Activated naive CD8-positive, alpha-beta T cell treated with anti-CD3 and anti-CD28 coated beads, Interleukin-2, amount 50 U/mL, for 24 hours (primary cell): ENCODE data around the gene MPRIP.
"Not testable (repeated sequence)": the region's sequence is repeated elsewhere in the genome, so short reads cannot be mapped to it uniquely, and the experiment has no call there.

Experiments
- ATAC-seq: fragments of 150-1000 bp; cut with Tn5 transposase; one replicate; pipeline ENCODE4 v1.10.0; 2021
- DNase-seq: peaks from one replicate; pipeline ENCODE4 v3.0.0; 2021
- H3K27ac Mint-ChIP-seq: one replicate; pipeline ENCODE4 v1.8.0; 2021; ENCODE audit warnings: mild to moderate bottlenecking, mixed read lengths
- H3K27me3 Mint-ChIP-seq: one replicate; pipeline ENCODE4 v1.8.0; 2021; ENCODE audit warnings: mixed read lengths
- H3K36me3 Mint-ChIP-seq: one replicate; pipeline ENCODE4 v1.8.0; 2021; ENCODE audit warnings: low read depth, mixed read lengths
- H3K4me1 Mint-ChIP-seq: one replicate; pipeline ENCODE4 v1.8.0; 2021; ENCODE audit warnings: mixed read lengths
- H3K4me3 Mint-ChIP-seq: one replicate; pipeline ENCODE4 v1.8.0; 2021; ENCODE audit warnings: mild to moderate bottlenecking, moderate library complexity, mixed read lengths
- H3K9me3 Mint-ChIP-seq: one replicate; pipeline ENCODE4 v1.8.0; 2021; ENCODE audit warnings: mixed read lengths

Gene MPRIP

DNA sequence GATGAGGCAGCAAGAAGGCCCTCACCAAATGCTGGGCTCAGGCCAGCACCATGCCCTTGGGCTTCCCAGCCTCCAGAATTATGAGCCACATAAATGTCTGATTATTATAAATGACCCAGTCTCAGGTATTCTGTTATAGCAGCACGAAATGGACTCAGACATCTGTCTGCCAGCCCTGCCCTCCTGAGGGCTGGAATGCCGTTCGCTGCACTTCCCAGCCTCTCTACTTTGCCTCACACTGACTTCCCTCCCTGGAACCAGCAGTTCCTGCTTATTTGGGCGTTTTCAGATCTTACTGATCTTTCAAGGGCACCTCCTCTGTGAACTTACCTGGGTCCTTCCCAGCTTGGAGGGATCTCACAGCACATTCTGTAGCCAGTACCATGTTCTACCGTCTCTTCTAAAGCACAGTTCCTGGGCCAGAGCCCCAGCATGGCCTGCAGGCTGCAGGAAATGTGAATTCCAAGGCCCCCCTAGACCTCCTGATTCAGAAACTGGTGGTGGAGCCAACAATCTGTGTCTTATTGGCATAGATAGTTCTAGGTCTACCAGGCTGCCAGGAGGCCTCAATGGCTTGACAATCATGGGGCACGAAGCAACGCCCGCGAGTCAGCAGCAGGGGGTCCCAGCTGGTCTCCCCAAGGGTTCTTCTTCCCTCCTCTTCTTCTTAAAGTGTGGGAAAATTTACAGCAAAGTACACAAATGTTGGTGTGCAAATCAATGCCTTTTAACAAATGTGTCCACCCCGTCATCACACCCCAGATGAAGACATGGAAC lies 33.4 kb upstream of the MPRIP start:
- DNase-seq, H3K36me3 Mint-ChIP-seq, ATAC-seq, H3K27ac Mint-ChIP-seq, H3K4me3 Mint-ChIP-seq, H3K27me3 Mint-ChIP-seq, H3K4me1 Mint-ChIP-seq, H3K9me3 Mint-ChIP-seq: not testable (repeated sequence)

DNA sequence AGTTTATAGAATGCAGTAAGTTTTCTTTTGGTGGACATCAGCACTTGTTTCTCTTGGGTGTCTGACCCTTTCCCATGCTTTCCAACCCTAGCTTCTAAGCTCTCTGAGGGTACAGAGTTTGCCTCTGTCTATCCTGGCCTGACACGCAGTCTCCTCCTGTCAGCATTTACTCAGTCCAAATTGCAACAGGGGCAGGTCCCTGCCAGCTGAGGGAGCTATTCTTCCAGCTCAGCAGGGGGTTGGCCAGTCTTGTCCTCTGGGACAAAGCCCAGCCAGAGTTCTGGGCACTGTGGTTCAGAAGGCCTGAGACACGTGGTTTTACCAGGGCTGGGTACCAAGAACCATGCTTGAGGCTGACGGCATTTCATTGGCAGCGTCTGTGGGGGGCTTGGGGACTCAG lies 32.3 kb upstream of the MPRIP start:
- H3K9me3 Mint-ChIP-seq, H3K36me3 Mint-ChIP-seq, DNase-seq, H3K27ac Mint-ChIP-seq, ATAC-seq, H3K4me3 Mint-ChIP-seq, H3K4me1 Mint-ChIP-seq, H3K27me3 Mint-ChIP-seq: not testable (repeated sequence)

- not testable (repeated sequence) for H3K27me3 Mint-ChIP-seq, H3K9me3 Mint-ChIP-seq, H3K4me3 Mint-ChIP-seq, H3K4me1 Mint-ChIP-seq, H3K27ac Mint-ChIP-seq, DNase-seq, H3K36me3 Mint-ChIP-seq
- ATAC-seq = peak; percentile 55
Measured at GRCh38 chr17:17010545-17011034, 31.7 kb upstream of the MPRIP start.

GRCh38 chr17:17011043-17011907 lies 31.0 kb upstream of the MPRIP start:
- DNase-seq, ATAC-seq, H3K36me3 Mint-ChIP-seq, H3K4me3 Mint-ChIP-seq, H3K9me3 Mint-ChIP-seq, H3K27ac Mint-ChIP-seq, H3K27me3 Mint-ChIP-seq: not testable (repeated sequence)
- H3K4me1 Mint-ChIP-seq = peaks cover 12% of the 10 kb centered on the region

- H3K4me3 Mint-ChIP-seq, H3K27ac Mint-ChIP-seq, H3K36me3 Mint-ChIP-seq, DNase-seq, H3K9me3 Mint-ChIP-seq, ATAC-seq, H3K27me3 Mint-ChIP-seq: not testable (repeated sequence)
- H3K4me1 Mint-ChIP-seq = peaks cover 28% of the 10 kb centered on the region
Measured at GRCh38 chr17:17013828-17014747, 28.2 kb upstream of the MPRIP start.

- H3K4me3 Mint-ChIP-seq, H3K9me3 Mint-ChIP-seq, ATAC-seq, H3K27me3 Mint-ChIP-seq, DNase-seq, H3K27ac Mint-ChIP-seq, H3K36me3 Mint-ChIP-seq: not testable (repeated sequence)
- peaks cover 28% of the 10 kb centered on the region for H3K4me1 Mint-ChIP-seq
Measured at GRCh38 chr17:17014748-17015124, 27.5 kb upstream of the MPRIP start.

- no peak for ATAC-seq
- no peaks in the 10 kb centered on the region for H3K27me3 Mint-ChIP-seq
- H3K9me3 Mint-ChIP-seq = no peaks in the 10 kb centered on the region
- no peak overlapping the region for H3K27ac Mint-ChIP-seq
- H3K4me1 Mint-ChIP-seq = peaks cover 28% of the 10 kb centered on the region
- no peaks in the 10 kb centered on the region for H3K36me3 Mint-ChIP-seq
- no peak for DNase-seq
- no peak overlapping the region for H3K4me3 Mint-ChIP-seq
Measured at GRCh38 chr17:17015230-17015629, 27.0 kb upstream of the MPRIP start.

DNA sequence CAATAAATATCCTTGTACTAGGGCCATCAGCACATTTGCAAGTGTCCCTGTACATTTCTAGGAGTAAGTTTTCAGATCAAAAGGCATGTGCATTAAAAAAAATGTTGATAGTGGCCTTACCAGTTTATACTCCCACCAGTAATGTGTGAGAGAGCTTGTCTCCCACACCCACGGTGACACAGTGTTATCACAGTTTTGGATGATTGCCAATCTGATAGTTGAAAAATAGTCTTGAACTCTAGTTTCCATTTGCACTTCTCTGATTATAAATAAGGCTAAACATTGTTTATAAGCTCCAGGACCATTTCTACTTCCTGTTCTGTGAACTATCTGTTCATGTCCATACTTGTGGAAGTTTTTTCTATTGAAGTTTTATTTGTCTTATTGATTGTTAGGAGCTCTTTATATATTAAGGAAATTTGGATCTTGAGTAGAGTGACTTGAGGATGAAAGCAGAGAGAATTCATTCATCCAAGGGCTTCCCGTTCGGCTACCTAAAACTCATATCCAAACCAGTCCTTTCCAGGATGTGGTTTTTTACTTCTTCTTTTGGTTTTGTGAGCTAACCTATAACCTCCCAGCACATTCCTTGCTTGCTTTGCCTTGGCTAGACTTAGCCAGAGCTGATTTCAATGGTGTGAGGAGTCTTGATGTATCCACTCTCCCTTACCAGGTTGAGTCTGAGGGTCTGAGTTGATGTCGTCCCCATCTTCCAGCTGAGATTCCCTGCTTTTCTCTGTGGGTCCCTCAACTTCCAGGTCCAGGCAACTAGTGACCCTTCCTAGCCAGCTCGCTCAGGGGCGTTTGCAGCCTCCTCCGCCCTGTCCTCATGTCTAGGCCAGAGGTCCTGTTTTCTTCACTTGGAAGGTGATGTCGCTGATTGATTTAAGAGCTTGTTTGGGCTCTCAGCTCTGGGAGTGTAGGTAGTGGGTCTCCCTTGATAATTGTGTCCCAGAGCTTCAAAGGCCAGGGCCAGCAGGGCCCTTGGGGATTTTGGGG lies 25.8 kb upstream of the MPRIP start:
- Mint-ChIP-seq H3K4me1 (peaks cover 28% of the 10 kb centered on the region), H3K27ac (peak overlapping the region; percentile 32)
- not testable (repeated sequence) for H3K27me3 Mint-ChIP-seq, DNase-seq, ATAC-seq, H3K4me3 Mint-ChIP-seq, H3K36me3 Mint-ChIP-seq, H3K9me3 Mint-ChIP-seq

DNA sequence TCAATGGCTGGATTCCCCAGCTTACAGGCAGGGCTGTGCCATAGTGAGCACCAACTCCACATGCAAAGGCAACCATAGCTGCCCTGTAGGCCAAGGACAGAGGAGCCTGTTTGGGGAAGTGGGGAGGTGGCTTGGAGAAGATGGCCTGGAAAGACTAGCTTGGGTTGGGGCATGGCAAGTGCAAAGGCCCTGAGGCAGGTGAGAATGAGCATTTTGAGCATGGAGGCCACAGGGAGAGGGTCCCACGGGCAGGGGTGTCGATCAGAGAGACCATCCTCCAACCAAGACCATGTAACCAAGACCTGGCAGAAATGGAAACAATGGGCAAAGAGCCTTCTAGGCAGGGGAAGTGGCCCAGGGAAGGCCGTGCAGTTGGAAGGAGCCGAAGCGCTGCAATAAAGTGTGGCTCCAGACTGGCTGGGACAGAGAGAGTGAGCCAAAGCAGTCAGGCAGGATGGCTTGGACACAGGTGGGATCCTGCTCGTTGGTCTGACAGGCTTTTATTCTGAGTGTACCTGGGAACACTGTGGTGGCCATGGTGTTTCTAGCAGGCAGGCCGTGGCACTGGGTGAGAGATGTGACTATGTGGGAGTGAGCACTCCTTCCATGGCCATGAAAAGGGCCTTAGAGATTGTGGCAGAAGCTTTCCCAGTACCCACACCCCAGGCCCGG lies 24.8 kb upstream of the MPRIP start:
- peaks cover 28% of the 10 kb centered on the region for H3K4me1 Mint-ChIP-seq

DNA sequence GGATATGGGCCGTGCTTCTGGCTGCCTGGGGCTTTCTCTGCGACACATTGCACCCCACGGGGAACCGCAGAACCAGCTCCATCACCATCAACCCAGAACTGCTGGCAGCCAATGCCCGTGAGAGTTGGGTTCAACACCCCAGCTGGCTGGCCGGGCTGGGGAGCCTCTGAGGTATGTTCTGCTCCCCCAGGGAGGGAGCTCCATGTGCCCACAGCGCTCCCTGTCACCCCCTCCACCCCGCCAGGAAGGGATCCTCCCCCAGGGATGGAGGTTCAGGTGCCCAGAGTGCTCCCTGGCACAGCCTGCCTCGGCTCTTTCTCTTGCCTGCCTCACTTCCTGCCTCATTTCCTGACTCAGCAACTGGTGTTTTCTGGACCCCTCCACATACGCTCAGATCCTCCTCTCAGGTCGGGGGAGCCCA lies 24.2 kb upstream of the MPRIP start:
- Mint-ChIP-seq H3K9me3 (no peaks in the 10 kb centered on the region), H3K27me3 (no peaks in the 10 kb centered on the region), H3K27ac (peak overlapping the region; percentile 65), H3K36me3 (no peaks in the 10 kb centered on the region), H3K4me1 (peaks cover 28% of the 10 kb centered on the region), H3K4me3 (no peak overlapping the region)
- no peak for DNase-seq
- no peak for ATAC-seq

More for the DNA sequence above, 24.8 kb upstream of the MPRIP start:
- Mint-ChIP-seq H3K27me3 (no peaks in the 10 kb centered on the region), H3K4me3 (no peak overlapping the region), H3K36me3 (no peaks in the 10 kb centered on the region), H3K27ac (no peak overlapping the region), H3K9me3 (no peaks in the 10 kb centered on the region)
- no peak for ATAC-seq
- DNase-seq = no peak

DNA sequence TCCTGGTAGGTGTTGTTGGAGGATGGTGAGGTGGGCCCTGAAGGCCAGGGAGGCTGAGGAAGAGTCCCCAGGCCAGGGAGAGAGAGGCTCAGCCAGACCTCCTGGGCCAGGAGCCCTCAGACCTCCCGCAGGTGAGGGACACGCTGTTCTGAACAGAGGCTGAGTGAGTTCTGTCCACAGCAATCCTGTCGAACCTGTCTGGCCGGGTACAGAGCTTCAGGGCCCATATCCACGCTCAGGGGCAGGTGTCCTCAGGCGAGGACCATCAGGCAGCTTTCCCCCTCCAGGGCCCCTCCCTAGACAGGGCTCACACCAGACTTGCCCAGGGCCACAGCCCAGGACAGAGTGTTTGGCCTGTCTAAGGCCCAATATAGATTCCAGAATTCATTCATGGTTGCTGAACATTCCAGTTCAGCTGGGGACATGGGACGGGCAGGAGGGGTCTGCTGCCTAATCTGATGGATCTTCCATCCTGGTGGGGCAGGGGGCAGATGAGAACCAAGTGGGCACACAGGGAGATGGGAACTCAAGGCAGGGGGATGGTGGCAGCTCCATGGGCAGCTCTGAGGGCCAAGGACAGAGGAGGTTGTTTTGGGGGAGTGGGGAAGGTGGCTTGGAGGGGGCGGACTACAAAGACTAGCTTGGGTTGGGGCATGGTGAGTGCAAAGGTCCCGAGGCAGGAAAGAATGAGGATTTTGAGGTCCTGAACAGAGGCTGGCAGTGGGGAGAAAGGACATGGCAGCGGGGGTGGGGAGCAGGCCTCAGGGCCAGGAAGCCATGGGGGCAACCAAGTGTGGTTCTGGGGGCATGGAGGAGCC lies 23.4 kb upstream of the MPRIP start:
- H3K27me3 Mint-ChIP-seq = no peaks in the 10 kb centered on the region
- no peaks in the 10 kb centered on the region for H3K9me3 Mint-ChIP-seq
- no peaks in the 10 kb centered on the region for H3K36me3 Mint-ChIP-seq
- H3K4me1 Mint-ChIP-seq = peaks cover 28% of the 10 kb centered on the region
- no peak overlapping the region for H3K4me3 Mint-ChIP-seq
- H3K27ac Mint-ChIP-seq = no peak overlapping the region
- ATAC-seq (no peak), DNase-seq (no peak)

DNA sequence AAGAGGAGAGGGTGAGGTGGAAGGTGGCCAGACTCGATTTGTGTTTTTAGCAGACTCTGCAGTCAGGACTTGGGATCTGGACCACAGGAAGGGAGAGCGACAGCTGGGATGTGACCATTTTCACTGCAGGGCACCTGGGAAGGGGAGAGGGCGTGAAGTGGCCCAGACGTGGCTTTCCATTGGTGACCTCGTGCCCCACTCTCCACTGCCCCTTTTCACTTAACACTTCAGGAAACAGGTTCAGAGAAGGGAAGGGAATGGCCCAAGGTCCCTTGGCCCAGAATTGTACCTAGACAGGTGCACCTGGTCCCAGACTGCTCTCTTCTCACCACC lies 22.9 kb upstream of the MPRIP start:
- ATAC-seq (no peak), DNase-seq (no peak)
- peaks cover 28% of the 10 kb centered on the region for H3K4me1 Mint-ChIP-seq
- H3K36me3 Mint-ChIP-seq = no peaks in the 10 kb centered on the region
- no peak overlapping the region for H3K4me3 Mint-ChIP-seq
- no peak overlapping the region for H3K27ac Mint-ChIP-seq
- no peaks in the 10 kb centered on the region for H3K9me3 Mint-ChIP-seq
- H3K27me3 Mint-ChIP-seq = no peaks in the 10 kb centered on the region
